Mesodermal cell (in vitro differentiated cells): ENCODE measurements around the gene SMIM20.

Experiments
- H3K27ac ChIP-seq: 2 replicates; pipeline ENCODE4 v1.7.0; 2013; ENCODE audit warnings: mild to moderate bottlenecking, low read depth, low read length, moderate library complexity; ENCODE audit not compliant: severe bottlenecking
- H3K36me3 ChIP-seq: 2 replicates; pipeline ENCODE4 v1.7.1; 2013; ENCODE audit warnings: mild to moderate bottlenecking, low read length, moderate library complexity; ENCODE audit not compliant: control insufficient read depth, insufficient read depth
- H3K4me1 ChIP-seq: one replicate; pipeline ENCODE4 v1.7.1; 2013; ENCODE audit warnings: mild to moderate bottlenecking, low read length; ENCODE audit not compliant: insufficient read depth, control insufficient read depth, poor library complexity, severe bottlenecking
- H3K4me3 ChIP-seq: 2 replicates; pipeline ENCODE4 v1.7.0; 2013; ENCODE audit warnings: low read length, control low read depth, mild to moderate bottlenecking; ENCODE audit not compliant: insufficient read depth, poor library complexity, severe bottlenecking; ENCODE audit errors: extremely low read depth
- H3K9me3 ChIP-seq: 2 replicates; pipeline ENCODE4 v1.7.1; 2013; ENCODE audit warnings: mild to moderate bottlenecking, low read length, moderate library complexity; ENCODE audit not compliant: control insufficient read depth
- WGBS, 2 experiments: methylation state at CpG; one replicate each; pipeline ENCODE4 v1.1.5; 2013; ENCODE audit warnings: missing lambda C conversion rate in 2 of 2; ENCODE audit not compliant: insufficient coverage in 2 of 2; 5-methylcytosine and 5-hydroxymethylcytosine counted together

SMIM20 gene

DNA sequence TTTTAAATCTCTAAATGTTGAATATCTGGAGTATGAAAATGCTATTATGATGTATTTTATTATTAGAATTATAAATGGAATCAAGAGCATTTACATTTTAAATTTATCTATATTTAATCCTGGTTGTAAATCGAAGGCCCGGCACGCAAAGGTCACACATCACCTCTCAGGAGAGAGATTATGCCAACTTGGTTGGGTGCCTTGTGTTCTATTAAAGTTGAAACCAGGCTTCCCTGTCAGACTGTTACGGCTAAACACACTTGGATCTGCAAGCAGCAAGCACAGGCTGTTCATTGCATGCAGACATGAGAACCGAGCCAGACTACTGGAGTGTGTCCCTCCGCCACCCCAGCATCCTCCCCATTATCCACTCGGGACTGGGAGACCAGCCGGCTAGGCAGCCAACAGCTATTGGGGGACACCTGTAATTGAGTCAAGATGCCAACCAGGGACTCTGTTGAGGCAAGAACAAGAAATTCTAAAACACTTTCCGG lies 34.9 kb upstream of the SMIM20 start:
- peaks cover 4% of the 10 kb centered on the region for H3K4me1 ChIP-seq
- no peaks in the 10 kb centered on the region for H3K36me3 ChIP-seq
- no peak overlapping the region for H3K27ac ChIP-seq
- WGBS, 2 experiments: 67 to 87% methylated on average over 4 to 5 of the region's 9 CpGs
- no peak overlapping the region for H3K4me3 ChIP-seq
- H3K9me3 ChIP-seq: no peaks in the 10 kb centered on the region

DNA sequence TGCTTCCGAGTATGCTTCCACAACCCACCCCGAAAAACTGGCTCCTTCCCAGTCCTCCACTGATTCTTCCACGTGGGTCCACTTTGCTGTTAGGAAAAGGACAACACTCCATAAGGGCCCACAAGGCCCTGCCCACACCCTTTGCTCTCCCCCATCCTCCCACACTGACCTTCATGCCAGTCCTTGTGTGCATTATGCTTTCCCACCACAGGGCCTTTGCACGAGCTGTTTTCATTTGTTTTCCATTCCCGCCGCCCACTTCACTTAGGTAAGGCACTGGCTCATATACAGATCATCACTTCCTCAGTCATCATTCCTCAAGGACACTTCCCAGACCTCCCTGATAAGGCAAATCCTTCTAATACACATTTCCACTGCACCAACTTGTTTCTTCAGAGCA lies 34.4 kb upstream of the SMIM20 start:
- peaks cover 8% of the 10 kb centered on the region for H3K4me1 ChIP-seq
- H3K36me3 ChIP-seq: no peaks in the 10 kb centered on the region
- no peak overlapping the region for H3K4me3 ChIP-seq
- WGBS, 2 experiments: 85 to 99% methylated on average over 6 of the region's 6 CpGs
- H3K9me3 ChIP-seq: no peaks in the 10 kb centered on the region
- no peak overlapping the region for H3K27ac ChIP-seq

DNA sequence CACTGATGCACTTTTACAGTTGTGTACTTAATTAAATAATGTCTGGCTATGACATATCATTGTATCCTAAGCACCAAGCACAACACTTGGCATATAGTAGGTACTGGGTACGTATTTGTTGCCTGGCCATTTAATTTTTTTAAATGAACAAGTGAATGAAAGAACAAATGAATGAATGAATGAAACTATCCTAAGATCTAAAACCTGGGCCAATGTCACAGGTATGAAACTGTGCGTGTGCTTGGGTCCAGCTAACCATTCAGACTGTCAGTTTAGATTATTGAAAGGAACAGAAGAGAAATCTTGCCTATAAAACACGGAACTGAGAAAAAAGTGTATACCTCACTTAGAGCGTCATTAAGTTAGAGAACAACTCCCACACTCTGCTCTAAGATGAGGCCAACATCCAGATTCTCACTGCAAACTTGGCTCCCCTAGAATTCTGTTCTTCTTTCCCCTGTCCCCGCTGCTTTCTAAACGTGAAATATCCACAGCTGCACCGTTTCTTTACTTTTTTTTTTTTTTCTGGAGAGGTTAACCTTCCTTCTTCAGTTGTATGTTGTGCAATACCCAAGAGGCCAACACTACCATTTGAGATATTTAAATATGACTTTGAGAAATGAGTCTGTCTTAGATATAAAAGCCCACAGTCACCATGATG lies 33.9 kb upstream of the SMIM20 start:
- H3K27ac ChIP-seq: no peak overlapping the region
- H3K4me3 ChIP-seq: no peak overlapping the region
- WGBS, 2 experiments: 94 to 100% methylated on average over 3 of the region's 7 CpGs
- peaks cover 10% of the 10 kb centered on the region for H3K4me1 ChIP-seq
- H3K36me3 ChIP-seq: no peaks in the 10 kb centered on the region
- no peaks in the 10 kb centered on the region for H3K9me3 ChIP-seq

DNA sequence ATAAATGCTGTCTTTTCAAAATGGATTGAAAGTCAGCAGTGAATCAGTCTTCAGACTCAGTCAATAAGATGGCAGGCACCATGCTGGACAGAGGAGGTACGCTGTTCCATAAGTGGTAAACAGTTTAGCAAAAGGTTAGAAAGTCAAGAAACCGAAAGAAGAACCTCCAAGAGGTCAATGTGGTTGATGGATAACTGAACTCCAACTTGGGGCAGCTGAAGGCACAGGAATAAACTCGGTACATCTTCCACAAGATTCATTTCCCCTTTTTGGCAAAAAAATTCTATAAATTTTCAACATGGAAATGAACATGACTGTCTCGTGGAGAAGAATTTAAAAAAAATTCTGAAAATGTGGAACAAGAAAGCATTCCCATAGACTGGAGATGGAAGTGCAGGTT lies 32.8 kb upstream of the SMIM20 start:
- H3K36me3 ChIP-seq: no peaks in the 10 kb centered on the region
- H3K4me3 ChIP-seq: no peak overlapping the region
- no peaks in the 10 kb centered on the region for H3K9me3 ChIP-seq
- WGBS, 2 experiments: 67 to 96% methylated on average over 2 to 3 of the region's 4 CpGs
- H3K4me1 ChIP-seq: peaks cover 10% of the 10 kb centered on the region
- H3K27ac ChIP-seq: no peak overlapping the region

DNA sequence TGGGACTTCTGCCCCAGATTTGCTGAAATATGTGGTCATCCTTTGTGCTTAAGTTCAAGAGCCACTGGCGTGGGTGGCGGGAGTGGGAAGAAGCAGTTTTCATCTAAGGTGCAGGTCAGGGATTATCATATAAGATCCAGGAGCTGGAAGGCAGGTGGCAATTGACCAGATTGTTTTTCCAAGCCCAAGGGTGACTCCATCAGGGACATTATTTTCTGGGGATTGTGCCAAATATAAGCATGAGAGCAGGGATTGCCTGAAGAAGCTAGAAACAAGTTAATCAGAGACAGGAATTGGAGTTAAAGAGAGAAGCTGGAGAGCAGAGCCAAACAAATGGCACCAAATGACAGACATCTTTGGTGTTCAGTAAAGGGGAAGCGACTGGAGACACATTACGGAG lies 31.8 kb upstream of the SMIM20 start:
- no peak overlapping the region for H3K27ac ChIP-seq
- H3K4me3 ChIP-seq: no peak overlapping the region
- 96 to 100% methylated on average over 3 to 4 of the region's 4 CpGs for WGBS, 2 experiments
- H3K9me3 ChIP-seq: no peaks in the 10 kb centered on the region
- H3K4me1 ChIP-seq: peaks cover 10% of the 10 kb centered on the region
- H3K36me3 ChIP-seq: no peaks in the 10 kb centered on the region

DNA sequence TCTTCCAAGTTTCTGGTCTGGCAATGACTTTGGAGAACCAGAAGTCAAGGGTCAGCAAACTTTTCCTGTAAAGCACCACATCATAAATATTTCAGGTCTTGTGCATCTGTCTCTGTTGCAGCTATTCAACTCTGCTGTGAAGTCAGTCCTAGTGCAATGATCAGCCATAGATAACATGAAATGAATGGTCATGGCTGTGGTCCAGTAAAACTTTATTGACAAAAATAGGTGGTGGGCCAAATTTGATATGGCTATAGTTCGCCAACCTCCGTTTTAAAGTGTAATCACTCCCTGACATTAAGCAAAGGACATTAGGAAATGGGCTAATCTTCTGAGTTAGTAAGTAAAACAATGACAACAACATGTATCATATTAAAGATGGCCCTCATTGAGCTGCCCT lies 30.5 kb upstream of the SMIM20 start:
- Histone ChIP-seq H3K4me1 (peaks cover 10% of the 10 kb centered on the region), H3K36me3 (no peaks in the 10 kb centered on the region), H3K9me3 (no peaks in the 10 kb centered on the region), H3K27ac (no peak overlapping the region), H3K4me3 (no peak overlapping the region)
- WGBS, 2 experiments: no CpG with 5 or more reads among the region's 2 CpGs

DNA sequence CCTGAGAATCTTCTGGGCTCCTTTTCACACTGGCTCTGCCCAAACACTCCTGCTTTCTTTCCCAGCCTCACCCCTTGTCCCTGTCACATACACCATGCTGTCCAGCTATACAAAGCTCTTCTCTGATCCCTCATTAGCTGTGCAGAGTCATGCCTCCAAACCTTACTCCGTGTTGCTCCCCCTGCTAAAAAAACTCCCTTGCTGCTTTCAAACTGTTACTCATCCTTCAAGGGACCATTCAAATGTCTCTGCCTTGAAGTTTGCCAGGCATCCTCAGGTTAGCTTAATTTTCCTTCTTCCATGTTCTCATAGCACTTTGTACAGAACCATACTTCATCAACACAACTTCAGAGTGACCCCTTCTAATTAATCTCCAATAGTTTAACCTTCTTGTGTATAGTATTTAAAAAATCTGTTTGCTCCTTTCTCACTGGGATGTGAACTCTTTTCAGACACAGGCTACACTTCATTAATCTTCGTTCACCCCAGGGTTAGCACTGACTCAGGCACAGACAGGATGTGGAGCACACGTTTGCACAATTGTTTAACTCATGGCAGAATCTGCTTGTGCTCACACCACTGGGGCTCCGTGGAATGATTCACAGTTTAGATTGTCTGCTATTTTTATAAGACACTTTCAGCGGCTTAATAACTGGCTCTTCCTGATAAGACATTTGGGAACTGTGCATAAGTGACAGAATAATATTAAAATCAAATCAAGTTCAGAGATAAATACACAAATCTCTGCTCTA lies 29.8 kb upstream of the SMIM20 start:
- H3K9me3 ChIP-seq: no peaks in the 10 kb centered on the region
- H3K4me1 ChIP-seq: peaks cover 10% of the 10 kb centered on the region
- WGBS, 2 experiments: 72 to 74% methylated on average over 2 to 4 of the region's 5 CpGs
- no peak overlapping the region for H3K4me3 ChIP-seq
- H3K36me3 ChIP-seq: no peaks in the 10 kb centered on the region
- peak overlapping the region; percentile 19 for H3K27ac ChIP-seq

DNA sequence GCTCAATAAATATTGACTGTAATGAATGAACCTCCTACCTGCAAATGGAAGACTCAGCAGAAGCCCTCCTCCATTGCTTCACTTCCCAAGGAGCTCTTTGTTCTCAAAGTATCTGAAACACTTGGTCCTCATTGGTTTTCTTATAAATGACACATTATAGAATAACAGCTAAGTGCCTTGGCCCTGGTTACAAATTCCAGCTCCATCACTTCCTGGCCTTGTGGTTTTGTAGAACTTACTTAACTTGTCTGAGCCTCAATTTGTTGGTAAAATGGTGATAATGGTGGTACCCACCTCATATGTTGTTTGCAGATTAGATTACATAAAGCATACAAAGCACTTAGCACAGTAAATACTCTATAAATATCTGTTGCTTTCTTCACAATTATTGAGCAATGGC lies 25.2 kb upstream of the SMIM20 start:
- H3K4me3 ChIP-seq: no peak overlapping the region
- peaks cover 19% of the 10 kb centered on the region for H3K4me1 ChIP-seq
- H3K36me3 ChIP-seq: no peaks in the 10 kb centered on the region
- no peak overlapping the region for H3K27ac ChIP-seq
- H3K9me3 ChIP-seq: no peaks in the 10 kb centered on the region

DNA sequence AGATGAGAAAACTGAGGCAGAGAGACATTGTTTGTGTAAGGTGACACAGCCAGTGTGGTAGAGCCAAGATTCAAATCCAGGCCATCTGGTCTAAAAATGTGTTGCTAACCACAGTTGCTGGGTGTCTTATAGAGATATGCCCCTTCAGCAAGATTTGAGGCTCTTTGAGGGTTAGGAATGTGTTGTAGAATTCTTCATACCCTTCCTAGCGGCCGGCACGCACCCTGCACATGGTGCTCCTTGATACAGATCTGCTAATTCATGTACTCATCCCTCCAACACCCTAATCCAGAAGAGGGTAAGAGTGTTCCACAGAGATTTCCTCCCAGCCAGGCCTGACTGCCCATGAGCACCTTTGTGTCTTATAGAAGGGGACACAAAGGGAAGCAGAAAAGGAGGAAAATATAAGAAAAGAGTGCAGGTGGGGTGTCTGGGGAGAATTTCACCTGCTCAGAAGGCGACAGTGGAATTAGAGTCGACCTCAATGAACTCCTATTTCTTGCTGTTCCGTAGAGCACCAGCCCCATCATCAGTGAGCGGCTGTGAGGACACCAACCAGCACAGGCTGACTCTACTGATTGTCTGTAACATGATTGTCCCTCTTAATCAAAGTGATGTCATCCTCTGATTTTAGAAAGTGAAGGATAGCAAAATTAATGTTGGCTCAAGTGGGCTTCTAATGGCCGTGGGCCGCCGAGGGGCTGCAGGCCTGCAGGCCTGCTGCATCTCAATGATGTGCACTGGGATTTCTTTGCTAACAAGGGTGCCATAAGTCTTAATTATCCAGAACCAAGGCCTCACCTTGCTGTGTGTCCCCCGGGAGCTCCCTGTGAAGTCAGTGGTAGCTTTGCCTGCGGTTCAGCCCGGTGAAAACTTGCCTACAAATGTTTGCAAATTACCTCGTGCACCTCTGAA lies 24.2 kb upstream of the SMIM20 start:
- no peaks in the 10 kb centered on the region for H3K9me3 ChIP-seq
- no peaks in the 10 kb centered on the region for H3K36me3 ChIP-seq
- H3K4me1 ChIP-seq: peaks cover 9% of the 10 kb centered on the region
- no peak overlapping the region for H3K27ac ChIP-seq
- H3K4me3 ChIP-seq: no peak overlapping the region
- WGBS, 2 experiments: 90 to 100% methylated on average over 6 to 11 of the region's 14 CpGs

DNA sequence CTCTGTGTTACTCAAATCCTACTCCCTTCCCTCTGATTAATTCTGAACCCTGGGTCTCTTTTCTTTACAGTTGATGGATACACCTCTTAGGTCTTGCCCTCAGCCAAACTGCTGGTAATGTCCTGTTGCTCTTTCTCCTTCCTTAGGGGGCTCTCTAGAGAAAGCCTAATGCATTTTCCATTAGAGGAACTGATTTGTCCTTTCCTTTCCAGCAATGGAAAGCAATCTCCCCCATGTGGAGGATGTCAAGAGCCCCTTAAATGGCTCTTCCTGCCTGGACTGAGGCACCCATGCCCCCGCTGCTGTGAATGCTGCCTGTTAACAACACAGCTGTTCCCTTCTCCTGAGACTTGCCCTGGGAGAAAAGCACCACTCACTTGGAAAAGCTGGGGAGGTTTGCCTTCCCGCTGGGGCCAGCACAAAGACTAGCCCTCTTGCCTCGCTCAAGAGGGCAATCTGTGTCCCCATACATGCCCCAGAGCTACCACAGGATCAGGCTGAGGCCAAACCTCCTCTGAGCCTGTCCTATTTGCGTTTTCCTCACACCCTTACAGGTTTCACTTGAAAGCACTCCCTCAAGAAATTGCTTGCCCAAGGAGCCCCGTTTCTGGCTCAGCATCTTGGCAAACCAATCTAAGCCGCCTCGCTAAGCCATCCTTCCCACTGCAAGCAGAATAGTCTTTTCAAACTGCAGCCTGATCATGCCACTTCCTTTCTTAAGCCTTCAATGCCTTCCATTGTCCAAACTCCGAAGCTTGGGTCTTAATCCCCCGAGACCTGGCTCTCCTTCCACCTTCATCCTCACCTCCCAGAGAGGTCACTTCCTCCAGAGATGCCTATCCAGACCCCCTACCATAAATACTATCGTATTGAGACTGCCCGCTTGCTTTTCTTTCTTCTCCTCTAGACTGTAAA lies 23.2 kb upstream of the SMIM20 start:
- Histone ChIP-seq H3K36me3 (no peaks in the 10 kb centered on the region), H3K9me3 (no peaks in the 10 kb centered on the region), H3K27ac (peak overlapping the region; percentile 25), H3K4me1 (peaks cover 9% of the 10 kb centered on the region), H3K4me3 (no peak overlapping the region)
- WGBS, 2 experiments: 64 to 75% methylated on average over 7 to 9 of the region's 11 CpGs
